NCI-H524 (cell line): ENCODE measurements around the gene DPM3.
A peak's percentile ranks its signal among the peaks of the same experiment; 100 is the strongest.

ENCODE experiments used
- DNase-seq, 2 experiments: peaks; one replicate each; lab custom pipeline; 2025; lab: John Stamatoyannopoulos, UW

The DPM3 gene

GRCh38 chr1:155094622-155094948 lies 45.7 kb downstream of the DPM3 start:
- DNase-seq: no peak

GRCh38 chr1:155093911-155094621 lies 46.3 kb downstream of the DPM3 start:
- DNase-seq: peak; percentile 83 to 87

GRCh38 chr1:155092641-155093040 lies 47.7 kb downstream of the DPM3 start:
- DNase-seq: no peak

GRCh38 chr1:155092131-155092530 lies 48.2 kb downstream of the DPM3 start:
- no peak for DNase-seq

GRCh38 chr1:155091071-155092051 lies 49.0 kb downstream of the DPM3 start:
- peak; percentile 55 to 75 for DNase-seq
